K562 (cell line): ENCODE data around the gene PTHLH.

ENCODE experiments used
- ESRRA ChIP-seq: fragments of 450-650 bp; IDR thresholded peaks from 2 replicates; pipeline ENCODE4 v1.6.1; 2014; ENCODE audit warnings: low read depth, mild to moderate bottlenecking, moderate library complexity, borderline replicate concordance
- EWSR1 ChIP-seq: fragments of 450-650 bp; IDR thresholded peaks from 2 replicates; pipeline ENCODE4 v1.6.1; 2018; ENCODE audit warnings: borderline replicate concordance, mild to moderate bottlenecking, low read depth, moderate library complexity; ENCODE audit not compliant: partially characterized antibody
- FOXM1 ChIP-seq, 2 experiments: fragments of 450-650 bp in 1 of 2; sonication (generic) in 1 of 2; formaldehyde crosslinking in 1 of 2; IDR thresholded peaks; 2 replicates each; pipeline versions ENCODE4 v1.6.1 to v1.9.0; 2017 to 2022; ENCODE audit warnings: low read depth in 2 of 2, mild to moderate bottlenecking in 2 of 2, missing genetic modification reagents in 1 of 2, moderate library complexity in 1 of 2
- NCOA2 ChIP-seq, 2 experiments: fragments of 450-650 bp; IDR thresholded peaks; 2 replicates each; pipeline ENCODE4 v1.6.1; 2018; ENCODE audit warnings: mild to moderate bottlenecking in 2 of 2, moderate library complexity in 1 of 2; ENCODE audit not compliant: partially characterized antibody in 2 of 2
- NR3C1 ChIP-seq: sonication (generic); formaldehyde crosslinking; IDR thresholded peaks from 2 replicates; pipeline ENCODE4 v1.8.1; 2022; ENCODE audit warnings: missing genetic modification reagents
- PCBP1 ChIP-seq: fragments of 200-400 bp; formaldehyde crosslinking; IDR thresholded peaks from 2 replicates; pipeline ENCODE4 v1.6.1; 2018; ENCODE audit warnings: mild to moderate bottlenecking, low read depth, low read length; ENCODE audit not compliant: poor library complexity, severe bottlenecking
- YY1 ChIP-seq, 3 experiments: IDR thresholded peaks; 2 replicates each; pipeline ENCODE4 v1.6.1; 2011; ENCODE audit warnings: low read length in 2 of 3, mild to moderate bottlenecking in 2 of 3, moderate library complexity in 2 of 3, borderline replicate concordance in 1 of 3, control low read depth in 1 of 3, low read depth in 1 of 3; ENCODE audit not compliant: insufficient read depth in 3 of 3, insufficient replicate concordance in 2 of 3, control insufficient read depth in 1 of 3, insufficient read length in 1 of 3; ENCODE audit errors: extremely low read depth in 1 of 3
- ZNF274 ChIP-seq: IDR thresholded peaks from 2 replicates; pipeline ENCODE4 v1.6.1; 2011; ENCODE audit warnings: low read depth, mild to moderate bottlenecking, low read length, moderate library complexity, borderline replicate concordance
- ZNF785 ChIP-seq: fragments of 250-450 bp; sonication (Bioruptor Pico); IDR thresholded peaks from 2 replicates; pipeline ENCODE4 v1.4.0; 2020; ENCODE audit warnings: mild to moderate bottlenecking
- TF ChIP-seq, protein P1 (sequence below), 3 experiments: IDR thresholded peaks in 2 of 3; conservative IDR thresholded peaks in 1 of 3; 2 replicates each; pipeline ENCODE4 v1.5.1; 2011 to 2012; ENCODE audit warnings: low read length in 3 of 3, mild to moderate bottlenecking in 3 of 3, control low read depth in 2 of 3, improper control_type of control experiment in 1 of 3, inconsistent platforms in 1 of 3, low read depth in 1 of 3, mixed read lengths in 1 of 3, moderate library complexity in 1 of 3; ENCODE audit not compliant: insufficient read depth in 2 of 3

DNA sequence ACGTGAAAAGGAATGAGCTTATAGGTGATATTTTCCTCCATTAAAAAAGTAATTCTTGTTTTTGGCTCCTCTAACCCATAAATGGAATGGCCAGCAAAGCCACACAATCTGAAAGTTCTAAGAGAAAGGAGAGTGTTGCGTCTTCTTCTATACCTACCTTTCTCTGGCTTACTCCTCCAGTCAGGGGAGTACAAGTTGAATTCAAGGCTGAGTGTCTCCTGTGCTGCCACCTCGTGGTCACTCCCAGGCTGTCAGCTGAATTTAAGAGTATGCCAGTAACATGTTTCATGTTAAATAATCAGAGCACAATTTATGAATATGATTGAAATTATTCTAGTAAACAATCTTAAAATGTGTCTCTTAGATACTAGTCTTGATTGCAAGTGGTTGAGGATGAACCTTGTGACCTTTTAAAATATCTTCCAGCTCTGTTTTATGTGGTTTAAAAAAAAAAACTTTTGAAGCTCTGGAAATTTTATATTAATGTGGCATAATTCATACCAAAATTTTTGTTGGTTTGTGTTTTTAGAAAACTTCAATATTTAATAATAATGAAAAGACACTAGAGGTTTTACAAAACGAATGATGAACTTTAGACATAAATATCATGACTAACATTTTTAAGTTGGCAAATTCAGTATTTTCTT lies 31.7 kb downstream of the PTHLH start:
- TF ChIP-seq ZNF274 (no peak), ESRRA (no peak), EWSR1 (no peak), ZNF785 (no peak), NR3C1 (CRISPR knock-in tag) (no peak), PCBP1 (no peak), FOXM1 (IDR thresholded peaks at IDR 0.05; ENCODE audit: low read depth) (no peak), FOXM1 (CRISPR knock-in tag; IDR thresholded peaks at IDR 0.05; ENCODE audit: low read depth) (no peak), NCOA2 (IDR thresholded peaks at IDR 0.05; ENCODE audit: partially characterized antibody in 2 of 2) (no peak), YY1 (IDR thresholded peaks at IDR 0.05; ENCODE audit: borderline replicate concordance in 1 of 3, control insufficient read depth in 1 of 3, extremely low read depth in 1 of 3, insufficient read depth in 3 of 3, insufficient read length in 1 of 3, insufficient replicate concordance in 2 of 3, low read depth in 1 of 3, low read length in 2 of 3) (no peak)
- TF ChIP-seq, protein P1, sequence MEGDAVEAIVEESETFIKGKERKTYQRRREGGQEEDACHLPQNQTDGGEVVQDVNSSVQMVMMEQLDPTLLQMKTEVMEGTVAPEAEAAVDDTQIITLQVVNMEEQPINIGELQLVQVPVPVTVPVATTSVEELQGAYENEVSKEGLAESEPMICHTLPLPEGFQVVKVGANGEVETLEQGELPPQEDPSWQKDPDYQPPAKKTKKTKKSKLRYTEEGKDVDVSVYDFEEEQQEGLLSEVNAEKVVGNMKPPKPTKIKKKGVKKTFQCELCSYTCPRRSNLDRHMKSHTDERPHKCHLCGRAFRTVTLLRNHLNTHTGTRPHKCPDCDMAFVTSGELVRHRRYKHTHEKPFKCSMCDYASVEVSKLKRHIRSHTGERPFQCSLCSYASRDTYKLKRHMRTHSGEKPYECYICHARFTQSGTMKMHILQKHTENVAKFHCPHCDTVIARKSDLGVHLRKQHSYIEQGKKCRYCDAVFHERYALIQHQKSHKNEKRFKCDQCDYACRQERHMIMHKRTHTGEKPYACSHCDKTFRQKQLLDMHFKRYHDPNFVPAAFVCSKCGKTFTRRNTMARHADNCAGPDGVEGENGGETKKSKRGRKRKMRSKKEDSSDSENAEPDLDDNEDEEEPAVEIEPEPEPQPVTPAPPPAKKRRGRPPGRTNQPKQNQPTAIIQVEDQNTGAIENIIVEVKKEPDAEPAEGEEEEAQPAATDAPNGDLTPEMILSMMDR (IDR thresholded peaks at IDR 0.05 in 2 of 3, conservative IDR thresholded peaks at IDR 0.05 in 1 of 3; ENCODE audit: insufficient read depth in 2 of 3, low read depth in 1 of 3, low read length in 3 of 3): peak; percentile 86 to 90 (median 89)
